Measurements from ENCODE around the gene ESF1.
"Not testable (repeated sequence)": the region's sequence is repeated elsewhere in the genome, so short reads cannot be mapped to it uniquely, and the experiment has no call there.

ESF1 gene

GRCh38 chr20:13788167-13788834 is 3.6 kb upstream of the ESF1 start:
- peak; percentile 28 for DNase-seq (ENCODE audit: low read depth, low spot score)

GRCh38 chr20:13786143-13786828 is 1.6 kb upstream of the ESF1 start:
- no peak for DNase-seq (ENCODE audit: low read depth, low spot score)

GRCh38 chr20:13784271-13784892 is 337 bp downstream of the ESF1 start:
- DNase-seq (ENCODE audit: low read depth, low spot score): no peak

- no peak for DNase-seq (ENCODE audit: low read depth, low spot score)
These were observed 1.2 kb downstream of the ESF1 start for GRCh38 chr20:13783528-13783927.

GRCh38 chr20:13778827-13779226 is 5.9 kb downstream of the ESF1 start:
- DNase-seq (ENCODE audit: low read depth, low spot score): no peak

- DNase-seq (ENCODE audit: low read depth, low spot score): no peak
These were observed 7.5 kb downstream of the ESF1 start for GRCh38 chr20:13777171-13777601.

GRCh38 chr20:13775867-13776266 is 8.9 kb downstream of the ESF1 start:
- no peak for DNase-seq (ENCODE audit: low read depth, low spot score)

- no peak for DNase-seq (ENCODE audit: low read depth, low spot score)
These were observed 12.2 kb downstream of the ESF1 start for GRCh38 chr20:13772529-13772928.

GRCh38 chr20:13771853-13772453 is 12.8 kb downstream of the ESF1 start:
- DNase-seq (ENCODE audit: low read depth, low spot score): no peak

- no peak for DNase-seq (ENCODE audit: low read depth, low spot score)
These were observed 14.6 kb downstream of the ESF1 start for GRCh38 chr20:13770141-13770540.

GRCh38 chr20:13765868-13766416 is 18.8 kb downstream of the ESF1 start:
- no peak for DNase-seq (ENCODE audit: low read depth, low spot score)

- DNase-seq (ENCODE audit: low read depth, low spot score): no peak
These were observed 19.4 kb downstream of the ESF1 start for GRCh38 chr20:13765299-13765698.

GRCh38 chr20:13760451-13760946 is 24.2 kb downstream of the ESF1 start:
- DNase-seq (ENCODE audit: low read depth, low spot score): not testable (repeated sequence)

GRCh38 chr20:13758884-13759283 is 25.8 kb downstream of the ESF1 start:
- no peak for DNase-seq (ENCODE audit: low read depth, low spot score)

GRCh38 chr20:13756551-13756950 is 28.2 kb downstream of the ESF1 start:
- DNase-seq (ENCODE audit: low read depth, low spot score): no peak

GRCh38 chr20:13755809-13756208 is 28.9 kb downstream of the ESF1 start:
- no peak for DNase-seq (ENCODE audit: low read depth, low spot score)

- no peak for DNase-seq (ENCODE audit: low read depth, low spot score)
These were observed 31.2 kb downstream of the ESF1 start for GRCh38 chr20:13753436-13754036.

- DNase-seq (ENCODE audit: low read depth, low spot score): no peak
These were observed 34.9 kb downstream of the ESF1 start for GRCh38 chr20:13749811-13750210.

- no peak for DNase-seq (ENCODE audit: low read depth, low spot score)
These were observed 38.9 kb downstream of the ESF1 start for GRCh38 chr20:13745784-13746183.

GRCh38 chr20:13744352-13744751 is 40.4 kb downstream of the ESF1 start:
- no peak for DNase-seq (ENCODE audit: low read depth, low spot score)

- DNase-seq (ENCODE audit: low read depth, low spot score): no peak
These were observed 42.8 kb downstream of the ESF1 start for GRCh38 chr20:13741879-13742278.

Measured in smooth muscle cell of the brain vasculature (primary cell).